RWPE2 (cell line): ENCODE data around the gene PTPRN2.

Experiments used
- ATAC-seq: fragments of 200-7000 bp; cut with Tn5 transposase; 3 replicates; pipeline ENCODE4 v1.9.1; 2021; ENCODE audit warnings: low read depth
- DNase-seq: peaks from one replicate; pipeline ENCODE4 v3.0.0-alpha.2; 2020; ENCODE audit warnings: low spot score
- H3K27ac ChIP-seq: fragments of 450-650 bp; 2 replicates; pipeline ENCODE4 v1.5.1; 2017; ENCODE audit warnings: mild to moderate bottlenecking; ENCODE audit not compliant: poor library complexity, severe bottlenecking
- H3K27me3 ChIP-seq: fragments of 250-450 bp; sonication (Bioruptor Pico); 2 replicates; pipeline ENCODE4 v1.5.1; 2021; ENCODE audit warnings: mild to moderate bottlenecking, moderate library complexity; ENCODE audit not compliant: insufficient read depth, poor library complexity, severe bottlenecking
- H3K36me3 ChIP-seq: fragments of 250-450 bp; sonication (Bioruptor Pico); 2 replicates; pipeline ENCODE4 v1.5.1; 2020; ENCODE audit warnings: low read depth, mild to moderate bottlenecking, moderate library complexity
- H3K4me1 ChIP-seq: fragments of 250-450 bp; sonication (Bioruptor Pico); 2 replicates; pipeline ENCODE4 v1.5.1; 2021; ENCODE audit warnings: mild to moderate bottlenecking, moderate library complexity; ENCODE audit not compliant: insufficient read depth, poor library complexity, severe bottlenecking
- H3K4me3 ChIP-seq: fragments of 250-450 bp; sonication (Bioruptor Pico); 2 replicates; pipeline ENCODE4 v1.5.1; 2021; ENCODE audit warnings: mild to moderate bottlenecking, moderate library complexity; ENCODE audit not compliant: severe bottlenecking
- H3K9me3 ChIP-seq: fragments of 250-450 bp; sonication (Bioruptor Pico); 2 replicates; pipeline ENCODE4 v1.5.1; 2021; ENCODE audit warnings: mild to moderate bottlenecking, moderate library complexity; ENCODE audit not compliant: severe bottlenecking
- CTCF ChIP-seq: fragments of 450-650 bp; IDR thresholded peaks from one replicate; pipeline ENCODE4 v1.5.1; 2017; ENCODE audit warnings: mild to moderate bottlenecking, moderate library complexity; ENCODE audit not compliant: poor library complexity, severe bottlenecking

PTPRN2 gene

DNA sequence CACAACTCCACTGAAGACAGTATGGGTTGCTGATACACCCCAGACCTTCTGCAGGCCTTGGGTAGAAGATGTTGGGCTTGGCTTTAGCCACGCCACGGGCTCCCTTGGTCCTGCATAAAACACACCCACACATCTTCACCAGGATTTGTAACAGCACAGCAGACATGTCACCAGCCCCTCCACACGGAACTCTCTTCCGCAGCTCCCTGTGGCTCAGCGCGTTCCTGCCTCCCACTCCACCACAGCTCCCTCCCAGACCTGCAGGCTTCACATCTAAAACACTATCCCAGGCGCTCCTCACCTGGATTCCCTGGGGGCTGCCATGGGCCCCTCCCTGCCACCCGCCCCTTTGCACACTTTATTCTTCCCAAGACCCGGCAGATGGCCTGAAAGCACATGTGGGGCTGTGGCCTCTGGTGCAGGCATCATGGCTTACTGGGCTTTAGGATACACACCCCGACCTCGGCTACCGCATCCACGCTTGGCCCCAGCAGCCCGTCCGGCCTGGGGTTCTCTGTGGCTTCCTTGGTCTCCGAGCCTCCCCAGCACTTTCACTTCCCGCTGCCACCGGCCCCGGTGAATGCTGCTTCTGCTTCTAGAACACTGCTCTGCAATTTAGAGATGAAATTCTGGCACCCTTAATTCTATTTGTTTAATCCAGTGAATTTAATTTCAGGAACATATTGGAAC, 818.0 kb downstream of the PTPRN2 start:
- TF ChIP-seq CTCF = no peak
- Histone ChIP-seq H3K27ac (no peak overlapping the region), H3K9me3 (peaks cover 8% of the 10 kb centered on the region), H3K27me3 (no peaks in the 10 kb centered on the region), H3K4me1 (no peaks in the 10 kb centered on the region), H3K36me3 (no peaks in the 10 kb centered on the region), H3K4me3 (no peak overlapping the region)
- no peak for DNase-seq
- ATAC-seq = no peak

GRCh38 chr7:157769086-157769485, 818.5 kb downstream of the PTPRN2 start:
- Histone ChIP-seq H3K36me3 (no peaks in the 10 kb centered on the region), H3K4me3 (no peak overlapping the region), H3K27ac (no peak overlapping the region), H3K4me1 (no peaks in the 10 kb centered on the region), H3K27me3 (no peaks in the 10 kb centered on the region), H3K9me3 (peaks cover 12% of the 10 kb centered on the region)
- ATAC-seq = no peak
- DNase-seq = no peak
- TF ChIP-seq CTCF = no peak

- ATAC-seq (no peak), DNase-seq (no peak)
- H3K4me3 ChIP-seq = no peak overlapping the region
- H3K4me1 ChIP-seq = no peaks in the 10 kb centered on the region
- no peaks in the 10 kb centered on the region for H3K36me3 ChIP-seq
- H3K27ac ChIP-seq = no peak overlapping the region
- no peak for TF ChIP-seq CTCF
- H3K27me3 ChIP-seq = no peaks in the 10 kb centered on the region
- peaks cover 12% of the 10 kb centered on the region for H3K9me3 ChIP-seq
Measured at GRCh38 chr7:157768198-157768597, 819.4 kb downstream of the PTPRN2 start.

- ATAC-seq (no peak), DNase-seq (no peak)
- H3K36me3 ChIP-seq = no peaks in the 10 kb centered on the region
- H3K4me1 ChIP-seq = no peaks in the 10 kb centered on the region
- no peak for TF ChIP-seq CTCF
- no peak overlapping the region for H3K27ac ChIP-seq
- H3K9me3 ChIP-seq = peaks cover 12% of the 10 kb centered on the region
- no peak overlapping the region for H3K4me3 ChIP-seq
- H3K27me3 ChIP-seq = no peaks in the 10 kb centered on the region
Measured at GRCh38 chr7:157767506-157768197, 820.0 kb downstream of the PTPRN2 start.

GRCh38 chr7:157766098-157766497, 821.5 kb downstream of the PTPRN2 start:
- no peaks in the 10 kb centered on the region for H3K27me3 ChIP-seq

More at GRCh38 chr7:157766098-157766497, 821.5 kb downstream of the PTPRN2 start:
- no peak overlapping the region for H3K4me3 ChIP-seq
- ATAC-seq (no peak), DNase-seq (no peak)
- H3K9me3 ChIP-seq = peaks cover 7% of the 10 kb centered on the region
- no peak overlapping the region for H3K27ac ChIP-seq
- no peak for TF ChIP-seq CTCF
- no peaks in the 10 kb centered on the region for H3K36me3 ChIP-seq
- H3K4me1 ChIP-seq = no peaks in the 10 kb centered on the region
